Calu3 (cell line): Measurements from ENCODE around the gene MAP2K7. TPM values are rescaled to one million over a fixed set of nuclear protein-coding genes. Genes with fewer than 3 reads are reported as not detected.

Experiments used
- BruUV-seq: library from RNA; stranded (reverse); fragments of 400-500 nt; replicated peaks from 2 replicates; lab custom pipeline; 2021; lab: Mats Ljungman, UMichigan
- CTCF ChIA-PET: fragments of 300-600 bp; sonication (Branson Sonifier 250); formaldehyde crosslinking; loops from one replicate; lab custom pipeline; 2022; ENCODE audit warnings: antibody characterized with exemption; lab: Charles Lee
- DNase-seq: peaks from one replicate; pipeline ENCODE4 v3.0.0; 2022
- H3K27ac Mint-ChIP-seq: one replicate; pipeline ENCODE4 v1.8.0; 2022; ENCODE audit warnings: mixed read lengths; ENCODE audit not compliant: unreplicated experiment
- H3K27me3 Mint-ChIP-seq: one replicate; pipeline ENCODE4 v1.8.0; 2022; ENCODE audit warnings: mixed read lengths; ENCODE audit not compliant: unreplicated experiment
- H3K36me3 Mint-ChIP-seq: one replicate; pipeline ENCODE4 v1.8.0; 2022; ENCODE audit warnings: mild to moderate bottlenecking, moderate library complexity, mixed read lengths; ENCODE audit not compliant: insufficient read depth, unreplicated experiment
- H3K4me1 Mint-ChIP-seq: one replicate; pipeline ENCODE4 v1.8.0; 2022; ENCODE audit warnings: mild to moderate bottlenecking, low read depth, mixed read lengths; ENCODE audit not compliant: unreplicated experiment
- H3K4me3 Mint-ChIP-seq: one replicate; pipeline ENCODE4 v1.8.0; 2022; ENCODE audit warnings: mild to moderate bottlenecking, low read depth, moderate library complexity, mixed read lengths; ENCODE audit not compliant: unreplicated experiment
- H3K9me3 Mint-ChIP-seq: one replicate; pipeline ENCODE4 v1.8.0; 2022; ENCODE audit warnings: low read depth, mixed read lengths; ENCODE audit not compliant: unreplicated experiment
- CTCF ChIP-seq: fragments of 200-600 bp; IDR thresholded peaks from one replicate; pipeline ENCODE4 v1.8.0; 2022; ENCODE audit warnings: antibody characterized with exemption; ENCODE audit not compliant: unreplicated experiment
- intact Hi-C: fragments of 100-400 bp; cut with micrococcal nuclease; formaldehyde crosslinking; loops from one replicate; pipeline ENCODE4 v1.10.0; 2022; ENCODE audit not compliant: unreplicated experiment
- total RNA-seq: library from RNA; stranded (reverse); gene quantifications from 2 replicates; pipeline ENCODE4 v1.2.3, GENCODE V29; 2022

Gene MAP2K7
- total RNA-seq, 1 experiment from 2014 or later = 28.0 TPM

- intact Hi-C loops = no loop called here
- Mint-ChIP-seq H3K27me3 (no peaks in the 10 kb centered on the region), H3K36me3 (peaks cover 19% of the 10 kb centered on the region), H3K27ac (no peak overlapping the region), H3K9me3 (no peaks in the 10 kb centered on the region), H3K4me1 (no peaks in the 10 kb centered on the region), H3K4me3 (no peak overlapping the region)
- no peak for TF ChIP-seq CTCF
- CTCF ChIA-PET = no interaction called here
- TSS peak; percentile 71 for BruUV-seq
- no peak for DNase-seq
Observed at GRCh38 chr19:7962644-7963268, 59.1 kb downstream of the MAP2K7 start.

DNA sequence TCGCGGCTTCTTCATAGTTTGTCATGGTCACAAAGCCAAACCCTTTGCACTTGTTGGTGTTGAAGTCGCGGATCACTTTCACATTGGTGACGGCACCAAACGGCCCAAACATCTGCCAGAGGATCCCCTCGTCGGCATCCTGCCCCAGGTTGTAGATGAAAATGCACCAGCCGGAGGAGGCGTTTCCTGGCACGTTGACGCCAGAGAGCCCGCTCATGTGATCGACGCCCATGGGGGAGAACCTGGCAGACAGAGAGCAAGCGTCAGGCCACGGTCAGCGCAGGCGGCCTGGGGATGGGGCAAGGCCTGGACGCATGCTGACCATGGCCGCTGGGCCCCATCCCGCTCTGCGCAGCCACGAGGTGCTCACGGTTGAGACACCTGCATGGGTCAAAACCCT, 59.9 kb downstream of the MAP2K7 start:
- Mint-ChIP-seq H3K36me3 (peaks cover 19% of the 10 kb centered on the region), H3K4me3 (no peak overlapping the region), H3K9me3 (no peaks in the 10 kb centered on the region), H3K27ac (no peak overlapping the region), H3K4me1 (no peaks in the 10 kb centered on the region), H3K27me3 (no peaks in the 10 kb centered on the region)
- TF ChIP-seq CTCF = no peak
- CTCF ChIA-PET = no interaction called here
- intact Hi-C loops = no loop called here
- no peak for DNase-seq
- no TSS peak for BruUV-seq

Other genes with a start within 250 kb of the MAP2K7 start
- gene RETN, start 234.8 kb upstream of the MAP2K7 start, total RNA-seq = not detected in 2 replicates
- not detected in 2 replicates for gene MCEMP1, start 226.8 kb upstream of the MAP2K7 start, total RNA-seq
- 82.4 and 87.3 TPM in 2 replicates for gene TRAPPC5, start 223.0 kb upstream of the MAP2K7 start, total RNA-seq
- gene FCER2, start 201.7 kb upstream of the MAP2K7 start, total RNA-seq = not detected in 2 replicates
- not detected in 2 replicates for gene CLEC4G, start 171.8 kb upstream of the MAP2K7 start, total RNA-seq
- gene CD209, start 156.3 kb upstream of the MAP2K7 start, total RNA-seq = not detected in 2 replicates
- not detected in 2 replicates for gene CLEC4M, start 140.6 kb upstream of the MAP2K7 start, total RNA-seq
- gene EVI5L, start 73.7 kb upstream of the MAP2K7 start, total RNA-seq = 12.2 and 12.5 TPM in 2 replicates
- 10.8 and 11.7 TPM in 2 replicates for gene PRR36, start 29.5 kb upstream of the MAP2K7 start, total RNA-seq
- gene LRRC8E, start 15.4 kb upstream of the MAP2K7 start, total RNA-seq = 8.0 and 9.1 TPM in 2 replicates
- 0.94 and 1.6 TPM in 2 replicates for gene TGFBR3L, start 11.0 kb downstream of the MAP2K7 start, total RNA-seq
- gene SNAPC2, start 16.5 kb downstream of the MAP2K7 start, total RNA-seq = 12.1 and 16.4 TPM in 2 replicates
- 12.0 and 12.2 TPM in 2 replicates for gene CTXN1, start 22.3 kb downstream of the MAP2K7 start, total RNA-seq
- 55.0 and 57.8 TPM in 2 replicates for gene TIMM44, start 39.8 kb downstream of the MAP2K7 start, total RNA-seq
- 81.2 and 84.9 TPM in 2 replicates for gene ELAVL1, start 101.8 kb downstream of the MAP2K7 start, total RNA-seq
- not detected in 2 replicates for gene CCL25, start 148.9 kb downstream of the MAP2K7 start, total RNA-seq
- gene FBN3, start 245.7 kb downstream of the MAP2K7 start, total RNA-seq = 0.54 TPM in 1 of 2 replicates, not detected in the other